ENCODE measurements around the gene POLN.
"Not testable (repeated sequence)": the region's sequence is repeated elsewhere in the genome, so short reads cannot be mapped to it uniquely, and the experiment has no call there.

POLN gene

GRCh38 chr4:2250357-2251072 lies 8.6 kb upstream of the POLN start:
- no peak for DNase-seq

GRCh38 chr4:2249526-2250356 lies 7.8 kb upstream of the POLN start:
- DNase-seq: no peak

- DNase-seq: no peak
Observed at GRCh38 chr4:2248821-2249261, 6.9 kb upstream of the POLN start.

DNA sequence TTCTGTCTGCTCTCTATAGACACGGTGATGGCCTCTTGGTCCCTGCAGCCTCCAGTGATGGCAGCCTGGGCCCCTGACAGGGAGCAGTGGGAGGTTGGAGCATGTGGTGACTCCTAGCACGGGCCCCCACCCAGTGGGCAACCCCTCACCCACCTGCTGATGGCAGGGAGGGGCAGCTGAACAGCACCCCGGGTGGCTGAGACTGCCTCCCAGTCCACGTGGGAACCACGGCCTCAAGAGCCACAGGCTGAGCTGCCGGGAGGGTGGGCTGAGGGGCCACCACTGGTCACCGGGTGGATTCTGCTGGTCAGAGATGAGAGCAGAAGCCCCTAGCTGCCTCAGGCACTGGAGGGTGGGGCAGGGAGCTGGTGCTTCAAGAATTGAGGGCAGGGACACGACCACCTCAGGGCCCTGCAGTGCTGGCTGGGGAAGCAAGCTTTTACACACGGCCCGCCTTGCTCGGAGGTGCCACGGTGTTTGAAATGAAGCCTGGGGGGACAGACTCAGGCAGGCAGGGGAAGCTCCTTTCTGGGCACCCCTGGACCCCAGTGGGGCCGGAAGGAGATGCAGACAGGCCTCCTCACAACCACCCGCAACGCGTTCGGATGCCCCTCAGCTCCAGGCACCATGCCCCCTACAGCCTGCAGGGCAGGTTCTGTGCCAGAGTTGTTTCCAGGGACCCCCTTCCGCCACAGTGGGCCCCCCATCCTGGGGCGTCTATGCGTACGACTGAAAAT lies 6.3 kb upstream of the POLN start:
- DNase-seq: no peak

DNA sequence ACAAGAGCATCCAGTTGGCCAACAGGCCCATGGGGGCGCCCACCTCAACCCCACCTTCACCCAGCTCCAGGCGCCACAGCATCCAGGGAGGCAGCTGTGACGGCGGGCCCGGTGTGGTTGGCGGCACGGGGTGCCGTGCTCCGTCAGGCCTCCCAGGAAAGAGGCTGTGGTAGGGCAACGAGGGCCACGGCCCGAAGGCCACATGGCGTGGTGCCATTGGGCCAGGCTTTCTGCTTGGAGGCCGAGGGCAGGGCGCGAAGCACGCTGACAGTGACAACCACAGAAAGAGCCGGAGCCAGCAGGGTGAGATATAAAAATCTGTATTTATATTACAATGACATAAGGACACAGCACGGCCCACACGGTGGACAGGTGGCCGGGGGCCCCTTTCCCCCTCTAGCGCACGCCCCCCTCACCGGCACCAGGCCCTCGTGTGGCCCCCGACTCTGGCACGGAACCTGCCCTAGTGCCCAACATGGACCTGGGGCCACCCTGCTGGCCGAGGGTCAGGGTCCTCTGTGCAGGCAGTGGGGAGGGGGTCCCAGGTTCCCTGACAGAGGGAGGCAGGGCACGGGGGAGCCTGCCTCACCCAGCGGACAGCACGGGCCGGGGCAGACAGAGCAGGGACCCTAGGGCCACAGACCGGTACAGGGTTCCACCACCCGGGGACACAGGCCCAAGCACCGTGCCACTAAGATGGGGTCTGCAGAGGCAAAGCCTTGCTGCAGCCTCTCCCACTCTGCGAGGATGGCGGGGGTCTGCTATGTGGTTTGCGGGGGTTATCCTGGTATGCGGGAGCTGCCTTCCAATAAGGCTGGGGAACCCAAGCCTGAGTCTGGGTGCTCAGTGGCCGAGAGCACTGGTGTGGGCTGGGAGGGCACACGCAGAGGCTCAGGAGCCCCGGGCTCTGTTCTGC lies 5.5 kb upstream of the POLN start:
- DNase-seq: no peak

GRCh38 chr4:2246384-2247127 lies 4.6 kb upstream of the POLN start:
- DNase-seq: no peak

GRCh38 chr4:2245787-2246275 lies 3.9 kb upstream of the POLN start:
- no peak for DNase-seq

DNA sequence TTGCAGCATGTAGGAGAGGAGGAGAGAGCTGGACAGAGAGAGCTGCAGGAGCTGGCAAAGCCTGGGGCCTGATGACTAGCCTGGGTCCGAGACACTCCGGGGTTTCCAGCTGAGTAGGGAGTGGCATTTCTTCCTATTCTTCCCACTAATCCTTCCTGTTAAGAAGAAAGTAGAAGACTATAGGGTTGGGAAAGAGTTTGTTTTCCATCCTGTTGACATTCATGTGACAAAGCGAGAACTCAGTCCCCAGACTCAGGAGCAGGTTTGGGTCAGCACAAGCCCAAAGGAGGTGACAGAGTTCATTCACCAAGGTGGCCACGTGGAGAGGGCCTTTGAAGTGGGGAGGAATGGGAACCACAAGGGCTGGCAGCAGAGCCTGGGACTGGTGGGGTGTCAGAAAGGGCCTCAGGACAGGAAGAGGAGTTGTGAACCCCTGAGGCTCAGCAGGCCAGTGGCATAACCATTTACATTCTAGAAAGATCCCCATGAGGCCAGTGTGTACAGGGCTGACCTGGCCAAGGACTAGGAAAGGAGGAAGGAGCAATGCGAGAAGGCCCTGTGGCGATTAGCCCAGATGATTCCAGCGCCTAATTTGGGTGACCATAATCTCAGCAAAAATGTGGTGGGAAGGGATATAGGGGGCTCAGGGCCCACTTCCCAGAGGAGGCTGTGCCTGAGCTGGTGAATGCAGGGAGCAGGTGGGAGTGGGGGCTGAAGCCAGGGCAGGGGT lies 3.3 kb upstream of the POLN start:
- DNase-seq: no peak

- DNase-seq: no peak
Observed at GRCh38 chr4:2243681-2244380, 1.9 kb upstream of the POLN start.

DNA sequence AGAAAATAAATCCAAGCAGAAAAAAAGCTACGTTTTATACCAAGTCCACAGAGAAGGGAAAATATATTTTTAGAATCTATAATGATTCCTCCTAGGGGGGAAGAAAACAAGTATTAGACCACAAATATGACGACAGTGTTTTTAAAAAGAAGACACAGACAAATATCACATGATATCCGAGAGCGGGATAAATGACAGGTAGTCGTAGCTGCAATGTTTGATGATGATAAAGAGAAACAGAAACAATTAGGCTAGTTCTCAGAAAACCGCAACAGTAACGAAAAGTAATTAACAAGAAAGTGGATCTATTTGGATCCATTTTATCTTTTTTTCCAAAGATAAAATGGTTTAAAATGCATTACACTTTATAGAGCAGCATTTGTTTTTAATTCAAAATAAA lies 918 bp downstream of the POLN start:
- DNase-seq: no peak

- no peak for DNase-seq
Observed at GRCh38 chr4:2236944-2237666, 4.8 kb downstream of the POLN start.

- no peak for DNase-seq
Observed at GRCh38 chr4:2231082-2231481, 10.8 kb downstream of the POLN start.

GRCh38 chr4:2226261-2226660 lies 15.7 kb downstream of the POLN start:
- DNase-seq: no peak

- DNase-seq: no peak
Observed at GRCh38 chr4:2222838-2223237, 19.1 kb downstream of the POLN start.

- DNase-seq: not testable (repeated sequence)
Observed at GRCh38 chr4:2221378-2221777, 20.5 kb downstream of the POLN start.

- peak; percentile 77 for DNase-seq
Observed at GRCh38 chr4:2220016-2220630, 21.8 kb downstream of the POLN start.

DNA sequence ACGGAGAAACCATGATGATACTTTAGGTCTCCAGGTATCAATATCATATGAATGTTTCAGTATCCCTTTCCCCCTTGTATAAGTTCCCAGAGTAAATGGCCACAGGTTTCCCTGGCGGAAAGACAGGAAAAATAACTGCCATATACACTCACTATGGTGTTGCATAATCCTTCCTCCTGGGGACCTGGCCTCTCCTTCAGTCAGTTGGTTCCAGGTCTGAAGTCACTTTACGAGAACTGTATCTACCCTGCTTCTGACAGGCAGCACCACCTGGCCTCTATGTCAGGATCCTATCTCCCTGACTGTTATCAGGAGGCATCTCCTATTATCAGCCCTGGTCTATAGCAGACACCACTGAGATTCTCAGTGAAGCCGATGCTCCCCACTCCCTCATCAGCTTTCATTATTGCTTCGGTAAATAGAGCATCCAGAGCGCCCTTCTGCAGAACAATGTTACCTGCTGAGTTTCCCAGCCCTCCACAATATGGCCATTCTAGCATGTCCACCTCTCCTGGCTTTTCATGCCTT lies 22.6 kb downstream of the POLN start:
- no peak for DNase-seq

DNA sequence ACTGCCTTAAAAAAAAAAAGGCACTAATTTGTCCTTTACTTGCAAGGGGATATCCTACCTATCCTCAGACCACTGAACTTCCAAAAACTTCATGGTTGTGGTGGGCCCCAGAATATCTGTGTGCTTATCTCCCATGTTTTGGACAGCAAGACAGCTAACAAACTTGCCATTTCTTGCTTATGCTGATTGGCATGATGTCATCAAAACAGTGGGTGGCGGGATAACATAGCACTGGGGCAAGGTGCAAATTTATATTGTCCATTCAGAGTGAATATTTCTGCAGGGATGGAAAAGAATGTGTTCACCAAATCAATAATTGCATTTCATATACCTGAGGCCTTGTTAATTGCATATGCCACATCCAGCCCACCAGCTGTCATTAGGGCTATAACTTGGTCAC lies 23.5 kb downstream of the POLN start:
- no peak for DNase-seq

GRCh38 chr4:2217726-2218125 lies 24.2 kb downstream of the POLN start:
- no peak for DNase-seq

Measured in stimulated activated CD4-positive, alpha-beta T cell treated with anti-CD3 and anti-CD28 coated beads, Interleukin-4, amount 100 ng/mL, for 1 hour (primary cell).